Keratinocyte (primary cell): ENCODE data around the gene SALL3. TPM values are rescaled to one million over a fixed set of nuclear protein-coding genes. Genes with fewer than 3 reads are reported as not detected.

Experiments used
- DNase-seq: peaks from one replicate; pipeline ENCODE4 v3.0.0-alpha.2; 2011; ENCODE audit warnings: low read depth, missing footprints, low spot score
- FAIRE-seq: peaks from 2 replicates; lab custom pipeline; 2011; peaks lifted over from hg19 to GRCh38; lab: Jason Lieb, UNC
- H2AFZ ChIP-seq: 2 replicates; pipeline ENCODE4 v1.6.0; 2012; ENCODE audit warnings: low read length, control low read depth, inconsistent platforms; ENCODE audit not compliant: control insufficient read depth
- H3K27ac ChIP-seq: 2 replicates; pipeline ENCODE4 v1.5.1; 2011; ENCODE audit warnings: low read length; ENCODE audit not compliant: control insufficient read depth, insufficient read depth
- H3K27me3 ChIP-seq: 3 replicates; pipeline ENCODE4 v1.6.0; 2011; ENCODE audit warnings: low read length; ENCODE audit not compliant: control insufficient read depth, insufficient read depth; ENCODE audit errors: extremely low read depth
- H3K36me3 ChIP-seq, 2 experiments: 2 replicates in 1 of 2; 3 replicates in 1 of 2; pipeline ENCODE4 v1.5.1; 2011; ENCODE audit warnings: low read length in 2 of 2, mild to moderate bottlenecking in 1 of 2; ENCODE audit not compliant: control insufficient read depth in 2 of 2, insufficient read depth in 2 of 2; ENCODE audit errors: extremely low read depth in 1 of 2
- H3K4me1 ChIP-seq: 3 replicates; pipeline ENCODE4 v1.5.1; 2011; ENCODE audit warnings: low read length; ENCODE audit not compliant: control insufficient read depth, insufficient read depth; ENCODE audit errors: extremely low read depth
- H3K4me2 ChIP-seq: 3 replicates; pipeline ENCODE4 v1.6.0; 2011; ENCODE audit warnings: low read depth, low read length; ENCODE audit not compliant: control insufficient read depth, insufficient read depth; ENCODE audit errors: extremely low read depth
- H3K4me3 ChIP-seq, 3 experiments: fragments of 200-600 bp in 1 of 3; sonication (generic) in 1 of 3; 2 replicates in 2 of 3; 3 replicates in 1 of 3; pipeline ENCODE4 v1.5.1; 2011 to 2016; ENCODE audit warnings: low read length in 3 of 3, mild to moderate bottlenecking in 3 of 3, control low read depth in 2 of 3, inconsistent platforms in 1 of 3, low read depth in 1 of 3, mixed read lengths in 1 of 3, mixed run types in 1 of 3, moderate library complexity in 1 of 3; ENCODE audit not compliant: control insufficient read depth in 2 of 3, insufficient read depth in 2 of 3; ENCODE audit errors: extremely low read depth in 1 of 3
- H3K79me2 ChIP-seq: 2 replicates; pipeline ENCODE4 v1.6.0; 2012; ENCODE audit warnings: low read length; ENCODE audit not compliant: control insufficient read depth, insufficient read depth
- H3K9ac ChIP-seq: 3 replicates; pipeline ENCODE4 v1.6.0; 2011; ENCODE audit warnings: low read length; ENCODE audit not compliant: control insufficient read depth, insufficient read depth; ENCODE audit errors: extremely low read depth
- H3K9me1 ChIP-seq: 3 replicates; pipeline ENCODE4 v1.6.0; 2011; ENCODE audit warnings: low read length; ENCODE audit not compliant: control insufficient read depth, insufficient read depth; ENCODE audit errors: extremely low read depth
- H3K9me3 ChIP-seq: 2 replicates; pipeline ENCODE4 v1.5.1; 2012; ENCODE audit warnings: low read depth, low read length; ENCODE audit not compliant: control insufficient read depth
- H4K20me1 ChIP-seq: 3 replicates; pipeline ENCODE4 v1.6.0; 2011; ENCODE audit warnings: low read length; ENCODE audit not compliant: control insufficient read depth, insufficient read depth; ENCODE audit errors: extremely low read depth
- CTCF ChIP-seq, 3 experiments: IDR thresholded peaks in 1 of 3; conservative IDR thresholded peaks in 1 of 3; optimal IDR thresholded peaks in 1 of 3; 2 replicates in 2 of 3; 3 replicates in 1 of 3; pipeline versions ENCODE3 to v1.5.1; 2011; ENCODE audit warnings: low read length in 3 of 3, mild to moderate bottlenecking in 3 of 3, moderate library complexity in 2 of 3, control low read depth in 1 of 3, inconsistent platforms in 1 of 3; ENCODE audit not compliant: insufficient read depth in 2 of 3; ENCODE audit errors: extremely low read depth in 1 of 3
- EZH2 ChIP-seq: IDR thresholded peaks from one replicate; pipeline ENCODE4 v1.6.1; 2012; ENCODE audit warnings: inconsistent platforms, mild to moderate bottlenecking, low read length, moderate library complexity
- dilution Hi-C: fragments of 300-500 bp; cut with MboI; formaldehyde crosslinking; loops from one replicate; pipeline ENCODE4 v1.7.0; 2020; ENCODE audit warnings: low sequenced_read_pairs; ENCODE audit not compliant: extremely low pct_ligation_motif_present
- polyA minus RNA-seq, 3 experiments: library from RNA; depleted of rRNA, polyadenylated mRNA; stranded (reverse); fragments of >200 nt; gene quantifications; 1 replicate in 1 of 3; 2 replicates in 1 of 3; 3 replicates in 1 of 3; pipeline ENCODE4 v1.2.3, GENCODE V29; 2011
- polyA plus RNA-seq, 5 experiments: library from polyadenylated mRNA; depleted of rRNA in 3 of 5; stranded (reverse) in 3 of 5; stranded (forward) in 1 of 5; unstranded in 1 of 5; fragments of >200 nt; gene quantifications; 1 replicate in 1 of 5; 2 replicates in 3 of 5; 3 replicates in 1 of 5; pipeline versions ENCODE4 v1.2.1 to v1.2.3, GENCODE V29; 2011 to 2012; ENCODE audit warnings: missing spikeins in 2 of 5, low read depth in 1 of 5, low replicate concordance in 1 of 5

SALL3 gene
- not detected in 3 replicates for polyA plus RNA-seq
- not detected for polyA plus RNA-seq (2011; ENCODE audit: low read depth)
- not detected in 2 replicates for polyA plus RNA-seq (2011; cell fraction: cytosol; rRNA removed)
- not detected in 2 replicates for polyA plus RNA-seq (2011; cell fraction: nucleus; rRNA removed)
- polyA plus RNA-seq (2012; ENCODE audit: low replicate concordance) = not detected in 2 replicates
- polyA minus RNA-seq = not detected in 3 replicates
- polyA minus RNA-seq (2011; cell fraction: cytosol; rRNA and poly(A)+ RNA removed) = not detected
- polyA minus RNA-seq (2011; cell fraction: nucleus; rRNA and poly(A)+ RNA removed) = not detected in 2 replicates

GRCh38 chr18:78979730-78980278 lies at the start of gene SALL3:
Gene SALL3, plus strand, starts transcription at chr18:78979818. Its CDS starts 457 bp downstream, at chr18:78980275.
- no peak within 1 kb of the TSS for H2AFZ ChIP-seq
- no peaks in the 10 kb centered on the region for H3K79me2 ChIP-seq
- no peaks in the 10 kb centered on the region for H3K36me3 ChIP-seq
- FAIRE-seq (no peak), DNase-seq (no peak)
- peaks cover 74% of the 10 kb centered on the region for H3K27me3 ChIP-seq
- H3K9ac ChIP-seq = no peak within 1 kb of the TSS
- H3K27ac ChIP-seq = no peak within 1 kb of the TSS
- H3K9me1 ChIP-seq = no peaks in the 10 kb centered on the region
- TF ChIP-seq CTCF (optimal IDR thresholded peaks at IDR 0.05 in 1 of 3, IDR thresholded peaks at IDR 0.05 in 1 of 3, conservative IDR thresholded peaks at IDR 0.05 in 1 of 3; ENCODE audit: extremely low read depth in 1 of 3, insufficient read depth in 2 of 3, low read length in 3 of 3) (no peak), EZH2 (no peak)
- no peaks in the 10 kb centered on the region for H3K9me3 ChIP-seq
- no peaks in the 10 kb centered on the region for H4K20me1 ChIP-seq
- no peak within 1 kb of the TSS for H3K4me2 ChIP-seq
- no peak within 1 kb of the TSS for H3K4me3 ChIP-seq
- dilution Hi-C loops = no loop called here
- no peaks in the 10 kb centered on the region for H3K4me1 ChIP-seq

GRCh38 chr18:78932281-78932680 lies 47.3 kb upstream of the SALL3 start:
- no peak for FAIRE-seq

More at GRCh38 chr18:78932281-78932680, 47.3 kb upstream of the SALL3 start:
- H3K9ac ChIP-seq = no peak overlapping the region
- peaks cover 4% of the 10 kb centered on the region for H3K9me3 ChIP-seq
- H3K9me1 ChIP-seq = no peaks in the 10 kb centered on the region
- no peaks in the 10 kb centered on the region for H3K27me3 ChIP-seq
- no peak for DNase-seq
- no peaks in the 10 kb centered on the region for H3K79me2 ChIP-seq
- H3K4me1 ChIP-seq = no peaks in the 10 kb centered on the region
- no peak overlapping the region for H3K27ac ChIP-seq
- H4K20me1 ChIP-seq = no peaks in the 10 kb centered on the region
- H3K36me3 ChIP-seq = no peaks in the 10 kb centered on the region
- H2AFZ ChIP-seq = no peak overlapping the region
- TF ChIP-seq EZH2 = no peak
- no peak for TF ChIP-seq CTCF (optimal IDR thresholded peaks at IDR 0.05 in 1 of 3, IDR thresholded peaks at IDR 0.05 in 1 of 3, conservative IDR thresholded peaks at IDR 0.05 in 1 of 3; ENCODE audit: extremely low read depth in 1 of 3, insufficient read depth in 2 of 3, low read length in 3 of 3)
- dilution Hi-C loops = no loop called here
- no peak overlapping the region for H3K4me2 ChIP-seq
- no peak overlapping the region for H3K4me3 ChIP-seq
